ENCODE data around the gene WDR33.

The WDR33 gene

GRCh38 chr2:127706215-127706990, 104.6 kb downstream of the WDR33 start:
- peaks cover 0 to 3% of the 10 kb centered on the region in 2 experiments for H3K4me1 ChIP-seq (ENCODE audit: control insufficient read depth in 1 of 2, insufficient read depth in 2 of 2, low read length in 2 of 2)
- H3K4me2 ChIP-seq (ENCODE audit: low read length), result no peak overlapping the region
- no peak overlapping the region for H2BK5ac ChIP-seq (ENCODE audit: low read depth, low read length, poor library complexity)
- no peak overlapping the region for H3K9ac ChIP-seq (ENCODE audit: low read length)
- H4K12ac ChIP-seq (ENCODE audit: low read depth, low read length), result no peak overlapping the region
- no peak overlapping the region for H3K27ac ChIP-seq (ENCODE audit: low read depth, low read length)
- H2BK120ac ChIP-seq (ENCODE audit: insufficient read depth, low read length, poor library complexity), result no peak overlapping the region
- no peak overlapping the region for H3K14ac ChIP-seq (ENCODE audit: low read length)
- WGBS (ENCODE audit: extremely low coverage, insufficient coverage, insufficient read length), result no CpG with 5 or more reads among the region's 14 CpGs
- H2BK12ac ChIP-seq (ENCODE audit: low read length), result no peak overlapping the region
- H3K79me1 ChIP-seq (ENCODE audit: low read length), result peaks cover 7% of the 10 kb centered on the region
- no peak overlapping the region for H3K4ac ChIP-seq (ENCODE audit: low read depth, low read length)
- H4K8ac ChIP-seq (ENCODE audit: low read depth, low read length), result no peak overlapping the region
- H3K27me3 ChIP-seq (ENCODE audit: insufficient read depth, low read length), result no peaks in the 10 kb centered on the region
- H3K36me3 ChIP-seq (ENCODE audit: control insufficient read depth in 1 of 2, insufficient read depth in 2 of 2, low read length in 2 of 2), result peaks cover 34 to 40% of the 10 kb centered on the region in 2 experiments
- no peak overlapping the region for H3K4me3 ChIP-seq (ENCODE audit: low read depth, low read length)
- H4K91ac ChIP-seq (ENCODE audit: low read depth, low read length), result no peak overlapping the region
- H3K9me3 ChIP-seq (ENCODE audit: insufficient read depth, low read depth, low read length), result peaks cover 4% of the 10 kb centered on the region
- peaks cover 7% of the 10 kb centered on the region for H3K79me2 ChIP-seq (ENCODE audit: control insufficient read depth, insufficient read depth, low read length, poor library complexity)
- no peak overlapping the region for H2AFZ ChIP-seq (ENCODE audit: insufficient read depth, low read length, poor library complexity)
- H3K23ac ChIP-seq (ENCODE audit: low read length), result no peak overlapping the region
- no peak for DNase-seq
- H2AK5ac ChIP-seq (ENCODE audit: low read length), result no peak overlapping the region
- H3K18ac ChIP-seq (ENCODE audit: low read length), result no peak overlapping the region

DNA sequence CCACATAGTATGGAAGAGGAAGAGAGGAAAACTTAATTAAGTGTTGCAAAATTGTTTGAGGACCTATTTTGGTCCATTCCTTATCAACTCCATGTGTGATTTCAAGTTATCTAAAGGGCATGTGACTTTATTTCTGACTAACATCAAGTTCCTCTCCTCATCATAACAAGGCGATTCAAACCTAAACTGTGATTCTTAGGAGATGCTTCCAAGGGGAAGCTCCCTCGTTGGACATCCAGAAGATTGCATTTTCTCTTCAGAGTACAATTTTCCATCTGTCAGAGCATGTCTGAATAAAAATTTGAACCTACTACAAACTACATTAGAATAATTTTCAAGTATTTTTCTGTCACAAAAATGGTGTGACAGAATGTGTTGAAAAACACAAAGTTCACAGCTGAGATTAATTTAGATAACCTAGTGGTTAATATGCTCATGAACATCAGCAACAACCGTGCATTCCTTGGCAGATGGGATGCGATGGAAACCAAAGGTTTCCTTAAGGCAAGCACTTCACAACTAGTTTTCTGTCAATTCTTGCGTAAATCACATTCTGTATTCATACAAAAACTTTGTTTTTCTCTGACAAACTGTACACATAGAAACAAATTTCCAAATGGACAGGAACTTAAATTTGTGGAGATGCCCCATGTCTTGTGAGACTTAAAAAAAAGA, 105.4 kb downstream of the WDR33 start:
- no peaks in the 10 kb centered on the region for H3K27me3 ChIP-seq (ENCODE audit: insufficient read depth, low read length)
- H3K4me1 ChIP-seq (ENCODE audit: control insufficient read depth in 1 of 2, insufficient read depth in 2 of 2, low read length in 2 of 2), result peaks cover 2 to 7% of the 10 kb centered on the region in 2 experiments
- WGBS (ENCODE audit: extremely low coverage, insufficient coverage, insufficient read length), result no CpG with 5 or more reads among the region's 5 CpGs
- H2AK5ac ChIP-seq (ENCODE audit: low read length), result no peak overlapping the region
- H3K4me2 ChIP-seq (ENCODE audit: low read length), result no peak overlapping the region
- peaks cover 32 to 38% of the 10 kb centered on the region in 2 experiments for H3K36me3 ChIP-seq (ENCODE audit: control insufficient read depth in 1 of 2, insufficient read depth in 2 of 2, low read length in 2 of 2)
- no peak overlapping the region for H3K14ac ChIP-seq (ENCODE audit: low read length)
- peaks cover 9% of the 10 kb centered on the region for H3K79me2 ChIP-seq (ENCODE audit: control insufficient read depth, insufficient read depth, low read length, poor library complexity)
- H3K79me1 ChIP-seq (ENCODE audit: low read length), result peaks cover 10% of the 10 kb centered on the region
- H3K9ac ChIP-seq (ENCODE audit: low read length), result no peak overlapping the region
- H4K91ac ChIP-seq (ENCODE audit: low read depth, low read length), result no peak overlapping the region
- H2BK5ac ChIP-seq (ENCODE audit: low read depth, low read length, poor library complexity), result no peak overlapping the region
- H3K4ac ChIP-seq (ENCODE audit: low read depth, low read length), result no peak overlapping the region
- DNase-seq, result peak in 1 of 2 donors; percentile 12
- peaks cover 4% of the 10 kb centered on the region for H3K9me3 ChIP-seq (ENCODE audit: insufficient read depth, low read depth, low read length)
- no peak overlapping the region for H2BK120ac ChIP-seq (ENCODE audit: insufficient read depth, low read length, poor library complexity)
- H2AFZ ChIP-seq (ENCODE audit: insufficient read depth, low read length, poor library complexity), result no peak overlapping the region
- no peak overlapping the region for H2BK12ac ChIP-seq (ENCODE audit: low read length)
- H4K12ac ChIP-seq (ENCODE audit: low read depth, low read length), result no peak overlapping the region
- no peak overlapping the region for H3K27ac ChIP-seq (ENCODE audit: low read depth, low read length)
- no peak overlapping the region for H3K23ac ChIP-seq (ENCODE audit: low read length)
- no peak overlapping the region for H4K8ac ChIP-seq (ENCODE audit: low read depth, low read length)
- H3K4me3 ChIP-seq (ENCODE audit: low read depth, low read length), result no peak overlapping the region
- H3K18ac ChIP-seq (ENCODE audit: low read length), result no peak overlapping the region

GRCh38 chr2:127704641-127705390, 106.2 kb downstream of the WDR33 start:
- H3K27me3 ChIP-seq (ENCODE audit: insufficient read depth, low read length), result no peaks in the 10 kb centered on the region
- H3K14ac ChIP-seq (ENCODE audit: low read length), result no peak overlapping the region
- H4K91ac ChIP-seq (ENCODE audit: low read depth, low read length), result peak overlapping the region; percentile 29
- H3K27ac ChIP-seq (ENCODE audit: low read depth, low read length), result no peak overlapping the region
- H3K36me3 ChIP-seq (ENCODE audit: control insufficient read depth in 1 of 2, insufficient read depth in 2 of 2, low read length in 2 of 2), result peaks cover 27 to 33% of the 10 kb centered on the region in 2 experiments
- no peak overlapping the region for H2AK5ac ChIP-seq (ENCODE audit: low read length)
- no peak overlapping the region for H4K8ac ChIP-seq (ENCODE audit: low read depth, low read length)
- H2AFZ ChIP-seq (ENCODE audit: insufficient read depth, low read length, poor library complexity), result no peak overlapping the region
- no peak overlapping the region for H3K4ac ChIP-seq (ENCODE audit: low read depth, low read length)
- H3K9ac ChIP-seq (ENCODE audit: low read length), result no peak overlapping the region
- no peak overlapping the region for H3K4me2 ChIP-seq (ENCODE audit: low read length)
- H3K18ac ChIP-seq (ENCODE audit: low read length), result no peak overlapping the region
- H2BK120ac ChIP-seq (ENCODE audit: insufficient read depth, low read length, poor library complexity), result no peak overlapping the region
- no peak overlapping the region for H4K12ac ChIP-seq (ENCODE audit: low read depth, low read length)
- H2BK12ac ChIP-seq (ENCODE audit: low read length), result no peak overlapping the region
- peaks cover 9% of the 10 kb centered on the region for H3K79me2 ChIP-seq (ENCODE audit: control insufficient read depth, insufficient read depth, low read length, poor library complexity)
- peaks cover 4% of the 10 kb centered on the region for H3K9me3 ChIP-seq (ENCODE audit: insufficient read depth, low read depth, low read length)
- DNase-seq, result no peak
- no peak overlapping the region for H2BK5ac ChIP-seq (ENCODE audit: low read depth, low read length, poor library complexity)
- no peak overlapping the region for H3K4me3 ChIP-seq (ENCODE audit: low read depth, low read length)
- H3K79me1 ChIP-seq (ENCODE audit: low read length), result peaks cover 10% of the 10 kb centered on the region
- H3K4me1 ChIP-seq (ENCODE audit: control insufficient read depth in 1 of 2, insufficient read depth in 2 of 2, low read length in 2 of 2), result peaks cover 5 to 10% of the 10 kb centered on the region in 2 experiments
- no peak overlapping the region for H3K23ac ChIP-seq (ENCODE audit: low read length)
- WGBS (ENCODE audit: extremely low coverage, insufficient coverage, insufficient read length), result no CpG with 5 or more reads among the region's 5 CpGs

DNA sequence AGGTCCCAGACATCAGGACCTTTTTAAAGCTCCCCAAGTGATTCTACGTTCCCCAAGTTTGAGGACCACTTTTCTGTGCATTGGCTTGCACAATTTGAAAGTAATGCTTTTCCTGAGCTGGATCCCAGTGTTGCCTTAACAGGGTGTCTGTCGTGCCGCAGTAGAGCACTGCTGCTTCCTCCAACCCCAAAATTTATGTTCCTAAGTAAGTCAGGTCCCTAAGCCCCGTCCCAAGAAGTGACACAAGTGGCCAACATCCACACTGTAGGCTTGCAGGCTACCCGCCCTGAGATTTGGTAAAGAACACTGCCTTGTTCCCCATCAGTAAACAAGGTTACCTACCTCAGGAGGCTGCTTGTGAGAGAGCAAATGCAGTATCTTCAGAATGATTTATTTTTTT, 107.7 kb downstream of the WDR33 start:
- Histone ChIP-seq H4K8ac (ENCODE audit: low read depth, low read length) (no peak overlapping the region), H4K12ac (ENCODE audit: low read depth, low read length) (no peak overlapping the region), H3K4ac (ENCODE audit: low read depth, low read length) (peak overlapping the region; percentile 47), H3K4me3 (ENCODE audit: low read depth, low read length) (no peak overlapping the region), H3K4me2 (ENCODE audit: low read length) (no peak overlapping the region), H3K79me2 (ENCODE audit: control insufficient read depth, insufficient read depth, low read length, poor library complexity) (peaks cover 9% of the 10 kb centered on the region), H3K4me1 (ENCODE audit: control insufficient read depth in 1 of 2, insufficient read depth in 2 of 2, low read length in 2 of 2) (peaks cover 5 to 10% of the 10 kb centered on the region in 2 experiments), H2AFZ (ENCODE audit: insufficient read depth, low read length, poor library complexity) (no peak overlapping the region), H3K79me1 (ENCODE audit: low read length) (peaks cover 10% of the 10 kb centered on the region), H3K9me3 (ENCODE audit: insufficient read depth, low read depth, low read length) (peaks cover under 1% of the 10 kb centered on the region), H3K36me3 (ENCODE audit: control insufficient read depth in 1 of 2, insufficient read depth in 2 of 2, low read length in 2 of 2) (peaks cover 14 to 20% of the 10 kb centered on the region in 2 experiments), H2AK5ac (ENCODE audit: low read length) (no peak overlapping the region), H3K14ac (ENCODE audit: low read length) (no peak overlapping the region), H2BK12ac (ENCODE audit: low read length) (no peak overlapping the region), H3K27me3 (ENCODE audit: insufficient read depth, low read length) (no peaks in the 10 kb centered on the region), H4K91ac (ENCODE audit: low read depth, low read length) (no peak overlapping the region), H3K23ac (ENCODE audit: low read length) (no peak overlapping the region), H2BK5ac (ENCODE audit: low read depth, low read length, poor library complexity) (no peak overlapping the region), H3K18ac (ENCODE audit: low read length) (no peak overlapping the region), H2BK120ac (ENCODE audit: insufficient read depth, low read length, poor library complexity) (no peak overlapping the region), H3K9ac (ENCODE audit: low read length) (no peak overlapping the region), H3K27ac (ENCODE audit: low read depth, low read length) (no peak overlapping the region)
- DNase-seq, result no peak
- no CpG with 5 or more reads among the region's 5 CpGs for WGBS (ENCODE audit: extremely low coverage, insufficient coverage, insufficient read length)

All from trophoblast cell (in vitro differentiated cells and primary cell).